ENCODE data around the gene CCDC102A. TPM values are rescaled to one million over a fixed set of nuclear protein-coding genes. Genes with fewer than 3 reads are reported as not detected.

Gene CCDC102A
- total and polyA plus RNA-seq, 2 of the 13 experiments (the other 11 are each of a cell fraction or from before 2014, with no cell fraction given): 2.1 to 2.8 TPM

GRCh38 chr16:57485916-57486857 is 50.2 kb downstream of the CCDC102A start, which contains the start of gene DOK4 (continued):
- TF ChIP-seq ZNF280D (CRISPR knock-in tag; IDR thresholded peaks at IDR 0.05) (0 out of 2 replicates have a peak, but pooled peaks have one; percentile 34), KAT8 (CRISPR knock-in tag; IDR thresholded peaks at IDR 0.05) (0 out of 2 replicates have a peak, but pooled peaks have one; percentile 2), ZNF318 (CRISPR knock-in tag; IDR thresholded peaks at IDR 0.05) (no peak), TCF7L2 (IDR thresholded peaks at IDR 0.05; ENCODE audit: low read depth, low read length) (no peak), ZC3H13 (CRISPR knock-in tag; IDR thresholded peaks at IDR 0.05) (no peak), HNF4A (CRISPR knock-in tag; IDR thresholded peaks at IDR 0.05) (no peak), PHF5A (CRISPR knock-in tag; IDR thresholded peaks at IDR 0.05; ENCODE audit: low read depth, unreplicated experiment) (no peak), TEF (CRISPR knock-in tag; IDR thresholded peaks at IDR 0.05) (no peak), TBL1XR1 (IDR thresholded peaks at IDR 0.05; ENCODE audit: borderline replicate concordance, low read length, partially characterized antibody) (no peak), ZNF33A (CRISPR knock-in tag; IDR thresholded peaks at IDR 0.05; ENCODE audit: borderline replicate concordance) (no peak), FOXK1 (CRISPR knock-in tag; IDR thresholded peaks at IDR 0.05; ENCODE audit: borderline replicate concordance, low read depth) (no peak), ZNF121 (CRISPR knock-in tag; IDR thresholded peaks at IDR 0.05) (no peak), NFE2 (CRISPR knock-in tag; IDR thresholded peaks at IDR 0.05) (no peak), ZNF205 (CRISPR knock-in tag; IDR thresholded peaks at IDR 0.05) (no peak), ZNF549 (CRISPR knock-in tag; IDR thresholded peaks at IDR 0.05) (no peak), ATF3 (CRISPR knock-in tag; IDR thresholded peaks at IDR 0.05) (no peak)

Measured in HepG2 (cell line).